ENCODE data around the gene JARID2.

Gene JARID2

GRCh38 chr6:15420959-15421438 is 175.1 kb downstream of the JARID2 start:
- no peak for DNase-seq (ENCODE audit: low spot score)

- DNase-seq (ENCODE audit: low spot score) = no peak
Measured at GRCh38 chr6:15421945-15422733, 176.3 kb downstream of the JARID2 start.

GRCh38 chr6:15423286-15423993 is 177.6 kb downstream of the JARID2 start:
- DNase-seq (ENCODE audit: low spot score) = no peak

- DNase-seq (ENCODE audit: low spot score) = no peak
Measured at GRCh38 chr6:15425947-15426346, 180.1 kb downstream of the JARID2 start.

- no peak for DNase-seq (ENCODE audit: low spot score)
Measured at GRCh38 chr6:15426395-15426794, 180.5 kb downstream of the JARID2 start.

GRCh38 chr6:15426901-15427300 is 181.0 kb downstream of the JARID2 start:
- no peak for DNase-seq (ENCODE audit: low spot score)

- peak; percentile 24 for DNase-seq (ENCODE audit: low spot score)
Measured at GRCh38 chr6:15427331-15428070, 181.6 kb downstream of the JARID2 start.

- DNase-seq (ENCODE audit: low spot score) = no peak
Measured at GRCh38 chr6:15429141-15430110, 183.6 kb downstream of the JARID2 start.

- no peak for DNase-seq (ENCODE audit: low spot score)
Measured at GRCh38 chr6:15430186-15430585, 184.3 kb downstream of the JARID2 start.

- DNase-seq (ENCODE audit: low spot score) = peak; percentile 43
Measured at GRCh38 chr6:15430931-15431405, 185.1 kb downstream of the JARID2 start.

GRCh38 chr6:15431762-15432483 is 186.1 kb downstream of the JARID2 start:
- no peak for DNase-seq (ENCODE audit: low spot score)

GRCh38 chr6:15433511-15433861 is 187.6 kb downstream of the JARID2 start:
- no peak for DNase-seq (ENCODE audit: low spot score)

- no peak for DNase-seq (ENCODE audit: low spot score)
Measured at GRCh38 chr6:15434263-15434662, 188.4 kb downstream of the JARID2 start.

- DNase-seq (ENCODE audit: low spot score) = no peak
Measured at GRCh38 chr6:15434823-15435380, 189.0 kb downstream of the JARID2 start.

- no peak for DNase-seq (ENCODE audit: low spot score)
Measured at GRCh38 chr6:15435468-15435867, 189.6 kb downstream of the JARID2 start.

- no peak for DNase-seq (ENCODE audit: low spot score)
Measured at GRCh38 chr6:15436451-15436850, 190.6 kb downstream of the JARID2 start.

- no peak for DNase-seq (ENCODE audit: low spot score)
Measured at GRCh38 chr6:15437090-15437635, 191.3 kb downstream of the JARID2 start.

GRCh38 chr6:15439410-15440025 is 193.6 kb downstream of the JARID2 start:
- no peak for DNase-seq (ENCODE audit: low spot score)

GRCh38 chr6:15440040-15440439 is 194.2 kb downstream of the JARID2 start:
- no peak for DNase-seq (ENCODE audit: low spot score)
